MM.1S (cell line): ENCODE data around the gene LDLRAD4.

ENCODE experiments used
- DNase-seq: peaks from one replicate; pipeline ENCODE4 v3.0.0-alpha.2; 2015
- H2AFZ ChIP-seq: fragments of 300-600 bp; sonication (generic); 2 replicates; pipeline ENCODE4 v1.6.0; 2016; ENCODE audit warnings: antibody characterized with exemption, low read length
- H3F3A ChIP-seq: fragments of 300-600 bp; sonication (generic); 2 replicates; pipeline ENCODE4 v1.6.1; 2016; ENCODE audit warnings: mild to moderate bottlenecking, antibody characterized with exemption, low read length, moderate library complexity, mixed read lengths; ENCODE audit not compliant: insufficient read depth
- H3K27ac ChIP-seq: fragments of 300-600 bp; sonication (generic); 2 replicates; pipeline ENCODE4 v1.5.1; 2016; ENCODE audit warnings: mild to moderate bottlenecking, low read length
- H3K27me3 ChIP-seq: fragments of 300-600 bp; sonication (generic); replicated peaks from 2 replicates; pipeline ENCODE4 v1.6.0; 2016; ENCODE audit warnings: low read length; ENCODE audit not compliant: insufficient read depth
- H3K36me3 ChIP-seq: fragments of 300-600 bp; sonication (generic); replicated peaks from 2 replicates; pipeline ENCODE4 v1.6.1; 2016; ENCODE audit warnings: mild to moderate bottlenecking, low read length, mixed read lengths; ENCODE audit not compliant: insufficient read depth
- H3K4me1 ChIP-seq: fragments of 300-600 bp; sonication (generic); 2 replicates; pipeline ENCODE4 v1.6.1; 2016; ENCODE audit warnings: low read length, mixed read lengths
- H3K4me2 ChIP-seq: fragments of 300-600 bp; sonication (generic); 2 replicates; pipeline ENCODE4 v1.6.0; 2016; ENCODE audit warnings: low read depth, low read length
- H3K4me3 ChIP-seq: fragments of 300-600 bp; sonication (generic); 2 replicates; pipeline ENCODE4 v1.5.1; 2016; ENCODE audit warnings: low read length, mixed read lengths
- H3K79me2 ChIP-seq: fragments of 300-600 bp; sonication (generic); 2 replicates; pipeline ENCODE4 v1.6.1; 2016; ENCODE audit warnings: mixed run types, low read length, mixed read lengths
- H3K9ac ChIP-seq: fragments of 300-600 bp; sonication (generic); 2 replicates; pipeline ENCODE4 v1.6.1; 2016; ENCODE audit warnings: low read length, mixed read lengths
- H3K9me2 ChIP-seq: fragments of 300-600 bp; sonication (generic); replicated peaks from 2 replicates; pipeline ENCODE4 v1.6.1; 2016; ENCODE audit warnings: mild to moderate bottlenecking, low read length, mixed read lengths; ENCODE audit not compliant: insufficient read depth
- H3K9me3 ChIP-seq: fragments of 300-600 bp; sonication (generic); replicated peaks from 2 replicates; pipeline ENCODE4 v1.6.1; 2016; ENCODE audit warnings: mild to moderate bottlenecking, low read length, mixed read lengths; ENCODE audit not compliant: insufficient read depth
- H4K20me1 ChIP-seq: fragments of 300-600 bp; sonication (generic); 2 replicates; pipeline ENCODE4 v1.6.1; 2016; ENCODE audit warnings: mild to moderate bottlenecking, low read length, moderate library complexity, mixed read lengths; ENCODE audit not compliant: insufficient read depth
- CTCF ChIP-seq: fragments of 300-600 bp; sonication (generic); IDR thresholded peaks from 2 replicates; pipeline ENCODE4 v1.5.1; 2016; ENCODE audit warnings: antibody characterized with exemption, low read length, mixed read lengths
- EZH2 ChIP-seq: fragments of 300-600 bp; sonication (generic); optimal IDR thresholded peaks from 2 replicates; pipeline ENCODE3; 2017; ENCODE audit warnings: low read depth, mild to moderate bottlenecking, antibody characterized with exemption, low read length, mixed read lengths
- EZH2phosphoT487 ChIP-seq: fragments of 300-600 bp; sonication (generic); IDR thresholded peaks from 2 replicates; pipeline ENCODE4 v1.6.1; 2018; ENCODE audit warnings: antibody characterized with exemption, low read length

Gene LDLRAD4

GRCh38 chr18:13486284-13486683 lies 267.7 kb downstream of the LDLRAD4 start:
- TF ChIP-seq EZH2phosphoT487 (no peak), CTCF (no peak), EZH2 (no peak)
- H3K36me3 ChIP-seq: no peaks in the 10 kb centered on the region
- no peaks in the 10 kb centered on the region for H3K27me3 ChIP-seq

GRCh38 chr18:13486686-13487085 lies 268.1 kb downstream of the LDLRAD4 start:
- Histone ChIP-seq H3K27me3 (no peaks in the 10 kb centered on the region), H3K4me3 (no peak overlapping the region)
- no peak for TF ChIP-seq EZH2
- TF ChIP-seq CTCF: no peak
- TF ChIP-seq EZH2phosphoT487: no peak

More at GRCh38 chr18:13486284-13486683, 267.7 kb downstream of the LDLRAD4 start:
- Histone ChIP-seq H3K4me3 (no peak overlapping the region), H3K27ac (no peak overlapping the region), H3K4me2 (no peak overlapping the region), H3K79me2 (no peaks in the 10 kb centered on the region), H3F3A (no peaks in the 10 kb centered on the region), H3K9ac (no peak overlapping the region), H3K4me1 (no peaks in the 10 kb centered on the region), H2AFZ (no peak overlapping the region), H3K9me2 (no peaks in the 10 kb centered on the region), H4K20me1 (no peaks in the 10 kb centered on the region), H3K9me3 (no peaks in the 10 kb centered on the region)
- DNase-seq: no peak

GRCh38 chr18:13487237-13487636 lies 268.7 kb downstream of the LDLRAD4 start:
- no peaks in the 10 kb centered on the region for H3F3A ChIP-seq
- no peaks in the 10 kb centered on the region for H3K36me3 ChIP-seq
- no peaks in the 10 kb centered on the region for H3K27me3 ChIP-seq
- no peak overlapping the region for H3K4me3 ChIP-seq
- H3K9me3 ChIP-seq: no peaks in the 10 kb centered on the region
- TF ChIP-seq EZH2phosphoT487: no peak
- no peak for TF ChIP-seq EZH2
- TF ChIP-seq CTCF: no peak
- H3K9me2 ChIP-seq: no peaks in the 10 kb centered on the region
- no peak overlapping the region for H3K9ac ChIP-seq
- H3K79me2 ChIP-seq: no peaks in the 10 kb centered on the region
- no peak overlapping the region for H3K27ac ChIP-seq
- H4K20me1 ChIP-seq: no peaks in the 10 kb centered on the region
- H2AFZ ChIP-seq: no peak overlapping the region
- H3K4me1 ChIP-seq: no peaks in the 10 kb centered on the region
- no peak for DNase-seq
- H3K4me2 ChIP-seq: no peak overlapping the region

More at GRCh38 chr18:13486686-13487085, 268.1 kb downstream of the LDLRAD4 start:
- H3K9ac ChIP-seq: no peak overlapping the region
- no peaks in the 10 kb centered on the region for H3K9me2 ChIP-seq
- H3K4me1 ChIP-seq: no peaks in the 10 kb centered on the region
- H4K20me1 ChIP-seq: no peaks in the 10 kb centered on the region
- no peaks in the 10 kb centered on the region for H3K79me2 ChIP-seq
- no peaks in the 10 kb centered on the region for H3K9me3 ChIP-seq
- H2AFZ ChIP-seq: no peak overlapping the region
- H3K4me2 ChIP-seq: no peak overlapping the region
- DNase-seq: no peak
- no peaks in the 10 kb centered on the region for H3F3A ChIP-seq
- H3K27ac ChIP-seq: no peak overlapping the region
- no peaks in the 10 kb centered on the region for H3K36me3 ChIP-seq
